GM12801 (cell line): ENCODE data around the gene CPA5.

Source experiments
- TF ChIP-seq, protein P1 (sequence below): IDR thresholded peaks from one replicate; pipeline ENCODE4 v1.5.1; 2011; ENCODE audit warnings: control low read depth; ENCODE audit not compliant: insufficient read length; ENCODE audit errors: extremely low read depth

Gene CPA5

DNA sequence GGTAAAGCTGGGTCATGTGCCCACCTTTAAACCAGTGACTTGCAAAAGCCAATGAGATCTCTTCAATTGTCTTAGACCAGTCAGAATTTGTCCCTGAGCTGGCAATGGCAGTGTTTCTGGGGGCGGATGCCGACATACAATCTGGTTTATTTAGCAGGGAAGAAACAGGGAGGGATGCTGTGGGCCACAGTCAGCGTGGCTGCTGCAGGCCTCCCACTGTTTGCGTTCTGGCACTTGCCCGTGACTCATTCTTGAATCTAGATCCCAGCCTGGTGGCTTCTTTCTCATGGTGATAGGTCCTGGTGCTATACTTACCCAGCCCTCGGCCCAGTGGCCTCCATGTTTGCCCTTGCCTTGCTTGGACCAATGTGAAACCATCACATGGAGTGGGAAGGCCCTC is 32.6 kb downstream of the CPA5 start:
- TF ChIP-seq, protein P1, sequence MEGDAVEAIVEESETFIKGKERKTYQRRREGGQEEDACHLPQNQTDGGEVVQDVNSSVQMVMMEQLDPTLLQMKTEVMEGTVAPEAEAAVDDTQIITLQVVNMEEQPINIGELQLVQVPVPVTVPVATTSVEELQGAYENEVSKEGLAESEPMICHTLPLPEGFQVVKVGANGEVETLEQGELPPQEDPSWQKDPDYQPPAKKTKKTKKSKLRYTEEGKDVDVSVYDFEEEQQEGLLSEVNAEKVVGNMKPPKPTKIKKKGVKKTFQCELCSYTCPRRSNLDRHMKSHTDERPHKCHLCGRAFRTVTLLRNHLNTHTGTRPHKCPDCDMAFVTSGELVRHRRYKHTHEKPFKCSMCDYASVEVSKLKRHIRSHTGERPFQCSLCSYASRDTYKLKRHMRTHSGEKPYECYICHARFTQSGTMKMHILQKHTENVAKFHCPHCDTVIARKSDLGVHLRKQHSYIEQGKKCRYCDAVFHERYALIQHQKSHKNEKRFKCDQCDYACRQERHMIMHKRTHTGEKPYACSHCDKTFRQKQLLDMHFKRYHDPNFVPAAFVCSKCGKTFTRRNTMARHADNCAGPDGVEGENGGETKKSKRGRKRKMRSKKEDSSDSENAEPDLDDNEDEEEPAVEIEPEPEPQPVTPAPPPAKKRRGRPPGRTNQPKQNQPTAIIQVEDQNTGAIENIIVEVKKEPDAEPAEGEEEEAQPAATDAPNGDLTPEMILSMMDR: no peak

DNA sequence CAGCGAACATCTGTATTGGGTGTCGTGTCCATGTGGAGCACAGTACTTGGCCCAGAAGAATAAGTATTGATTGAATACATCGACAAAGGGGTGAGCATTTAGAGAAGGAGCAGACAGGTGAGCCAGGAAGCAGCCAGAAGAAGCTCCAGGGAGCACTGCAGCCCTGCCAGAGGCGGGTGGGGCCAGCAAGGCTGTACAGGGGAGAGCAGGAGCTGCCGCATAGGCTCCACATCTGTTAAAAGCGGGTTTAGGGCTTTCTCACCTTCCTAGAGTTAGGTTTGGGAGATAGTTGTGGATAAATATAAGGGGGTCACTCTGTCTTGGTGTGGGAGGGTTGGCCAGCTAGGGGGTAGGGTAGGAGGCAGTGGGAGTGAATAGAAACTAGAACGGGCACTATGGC is 34.4 kb downstream of the CPA5 start:
- TF ChIP-seq, protein P1: no peak

DNA sequence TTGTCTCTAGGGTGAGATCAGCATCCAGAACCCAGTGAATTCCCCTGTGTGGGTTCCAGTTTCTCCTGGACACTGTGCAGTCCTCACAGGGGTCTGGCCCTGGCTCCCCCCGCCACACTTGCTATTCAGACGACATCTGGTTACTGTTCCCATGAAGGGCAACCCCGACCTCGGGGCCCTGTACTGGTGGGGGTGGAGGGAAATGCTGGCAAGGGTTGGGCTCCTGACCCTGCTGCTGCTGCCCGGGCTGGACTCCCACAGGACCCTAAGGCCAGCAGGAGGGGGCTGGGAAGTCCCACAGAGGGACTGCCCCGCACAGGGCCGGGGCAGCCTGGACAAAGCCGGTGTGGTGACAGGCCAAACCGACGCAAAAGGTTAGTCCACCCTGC is 34.9 kb downstream of the CPA5 start:
- TF ChIP-seq, protein P1: no peak

DNA sequence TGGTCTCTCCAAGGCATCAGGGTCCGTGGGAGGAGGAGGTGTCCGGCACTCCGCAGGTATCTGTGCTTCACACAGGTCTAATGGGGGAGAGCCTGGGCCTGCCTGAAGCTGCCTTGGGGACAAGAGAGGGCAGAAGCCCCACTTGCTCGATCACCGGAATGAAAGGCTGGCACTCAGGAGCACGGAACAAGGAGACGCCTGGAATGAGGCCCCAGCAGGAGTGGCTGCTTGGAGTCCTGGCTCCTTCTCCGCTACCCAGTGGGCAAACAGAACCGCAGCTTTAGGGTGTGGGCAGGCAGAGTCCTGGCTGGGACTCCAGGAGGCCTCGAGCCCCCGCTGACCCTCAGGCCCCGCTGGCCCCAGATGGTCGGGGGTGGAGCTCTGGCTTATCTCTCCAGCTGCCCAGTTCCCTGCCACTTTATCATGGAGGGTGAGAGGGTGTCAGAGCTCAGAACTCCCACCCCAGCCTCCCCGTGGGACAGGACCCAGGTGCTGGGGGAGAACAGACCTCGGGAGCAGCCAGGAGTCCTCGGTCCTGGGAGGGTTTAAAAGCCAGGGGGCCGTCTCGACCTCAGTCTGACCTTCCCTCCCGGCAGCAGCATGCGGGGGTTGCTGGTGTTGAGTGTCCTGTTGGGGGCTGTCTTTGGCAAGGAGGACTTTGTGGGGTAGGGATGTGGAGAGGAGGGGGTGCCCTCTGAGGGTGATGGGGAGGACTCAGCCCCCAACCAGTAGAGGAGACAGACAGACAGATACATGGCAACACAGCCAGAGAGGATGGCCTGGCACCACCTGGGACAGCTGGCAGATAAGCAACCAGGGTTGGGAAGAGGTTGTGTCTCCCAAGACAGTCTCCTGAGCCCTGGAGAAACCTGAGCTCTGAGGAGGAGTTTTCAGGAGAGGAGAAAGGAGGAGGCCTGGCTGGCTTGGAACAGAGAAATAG is 35.6 kb downstream of the CPA5 start, which contains the start of gene CPA1:
TSS of gene CPA1 (plus strand) at position 574 of the 940 bp plus-strand sequence. CDS start at position 601, 27 bp downstream.
- TF ChIP-seq, protein P1: no peak

DNA sequence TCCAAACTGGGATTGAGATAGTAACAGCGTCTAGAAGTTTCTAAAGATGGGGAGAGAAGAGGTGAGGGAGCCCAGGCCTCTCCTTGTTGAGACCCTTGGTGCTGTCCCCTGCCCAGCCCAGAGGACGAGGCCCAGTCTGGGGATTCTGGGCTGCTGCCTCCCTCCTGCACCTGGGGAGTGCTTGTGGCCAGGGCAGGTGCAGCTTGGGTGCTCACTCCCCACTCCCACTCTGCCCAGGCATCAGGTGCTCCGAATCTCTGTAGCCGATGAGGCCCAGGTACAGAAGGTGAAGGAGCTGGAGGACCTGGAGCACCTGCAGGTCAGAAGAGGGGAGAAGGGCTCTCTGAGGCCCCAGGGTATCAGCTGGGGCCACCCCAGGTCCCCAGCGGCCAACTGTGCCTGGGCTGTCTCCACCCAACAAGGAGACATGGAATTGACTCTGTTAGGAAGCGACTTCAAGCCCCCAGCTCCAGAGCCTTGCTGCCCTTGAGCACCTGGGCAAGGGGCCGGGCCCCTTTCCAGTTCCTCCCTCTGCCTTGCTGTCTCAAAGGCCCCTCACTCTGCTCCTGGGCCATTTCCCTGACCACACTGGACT is 36.3 kb downstream of the CPA5 start:
- TF ChIP-seq, protein P1: no peak

DNA sequence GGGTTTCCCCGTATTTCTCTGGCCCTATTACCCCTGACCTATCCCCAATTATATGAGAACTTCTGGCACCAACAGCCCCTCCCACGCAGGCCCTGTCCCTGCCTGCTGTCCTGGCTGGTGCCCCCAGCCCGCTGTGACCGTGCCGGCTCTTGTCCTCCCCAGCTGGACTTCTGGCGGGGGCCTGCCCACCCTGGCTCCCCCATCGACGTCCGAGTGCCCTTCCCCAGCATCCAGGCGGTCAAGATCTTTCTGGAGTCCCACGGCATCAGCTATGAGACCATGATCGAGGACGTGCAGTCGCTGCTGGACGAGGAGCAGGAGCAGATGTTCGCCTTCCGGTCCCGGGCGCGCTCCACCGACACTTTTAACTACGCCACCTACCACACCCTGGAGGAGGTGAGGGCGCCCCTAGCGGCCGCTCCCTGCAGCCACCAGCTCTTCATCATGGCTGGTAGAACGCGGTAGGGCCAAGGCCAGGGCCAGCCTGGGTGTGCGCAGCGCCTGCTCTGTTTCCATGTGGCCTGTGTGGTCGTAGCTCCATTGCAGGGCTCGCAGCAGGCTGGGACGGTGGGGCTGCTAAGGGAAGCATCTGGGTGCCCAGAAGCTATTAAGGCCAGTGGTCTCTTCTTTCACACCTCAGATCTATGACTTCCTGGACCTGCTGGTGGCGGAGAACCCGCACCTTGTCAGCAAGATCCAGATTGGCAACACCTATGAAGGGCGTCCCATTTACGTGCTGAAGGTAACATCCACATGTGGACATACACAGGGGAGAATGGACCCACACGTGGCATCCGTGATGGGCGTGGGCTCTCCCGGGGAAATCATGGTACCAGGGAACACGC is 37.1 kb downstream of the CPA5 start:
- TF ChIP-seq, protein P1: no peak
